Heart left ventricle (tissue), 16 donors: Measurements from ENCODE around the gene SEMA5B. TPM values are rescaled to one million over a fixed set of nuclear protein-coding genes. Genes with fewer than 3 reads are reported as not detected.

Experiments
- ATAC-seq, 4 donors: fragments of 200-7000 bp; cut with Tn5 transposase; one replicate each; pipeline ENCODE4 v1.9.1; 2020 to 2022; ENCODE audit warnings: moderate library complexity in 4 of 4, mild to moderate bottlenecking in 3 of 4, moderate number of reproducible peaks in 1 of 4
- DNase-seq, 5 donors: peaks; one replicate each; pipeline ENCODE4 v3.0.0-alpha.2; 2020
- H3K27ac ChIP-seq, 12 donors: fragments of 200-600 bp; sonication (generic) in 4 of 12; one replicate each; pipeline versions ENCODE4 v1.5.0 to v1.8.0; 2016 to 2022; ENCODE audit warnings: mild to moderate bottlenecking in 2 of 12
- H3K27me3 ChIP-seq, 9 donors: fragments of 200-600 bp; sonication (generic) in 2 of 9; one replicate each; pipeline versions ENCODE4 v1.5.1 to v1.8.0; 2016 to 2022; ENCODE audit warnings: mild to moderate bottlenecking in 3 of 9
- H3K36me3 ChIP-seq, 9 donors: fragments of 200-600 bp; sonication (generic) in 2 of 9; one replicate each; pipeline versions ENCODE4 v1.5.0 to v1.8.0; 2018 to 2022; ENCODE audit warnings: mild to moderate bottlenecking in 2 of 9
- H3K4me1 ChIP-seq, 12 donors: fragments of 200-600 bp; sonication (generic) in 4 of 12; one replicate each; pipeline versions ENCODE4 v1.5.0 to v1.8.0; 2016 to 2022; ENCODE audit warnings: mild to moderate bottlenecking in 3 of 12
- H3K4me3 ChIP-seq, 12 donors: fragments of 200-600 bp; sonication (generic) in 4 of 12; one replicate each; pipeline versions ENCODE4 v1.5.0 to v1.8.0; 2017 to 2022; ENCODE audit warnings: mild to moderate bottlenecking in 9 of 12, moderate library complexity in 4 of 12
- H3K9me3 ChIP-seq, 12 donors: fragments of 200-600 bp; sonication (generic) in 4 of 12; one replicate each; pipeline versions ENCODE4 v1.5.0 to v1.8.0; 2016 to 2022; ENCODE audit warnings: mild to moderate bottlenecking in 1 of 12
- CTCF ChIP-seq, 12 donors: fragments of 200-600 bp; sonication (generic) in 4 of 12; IDR thresholded peaks; one replicate each; pipeline versions ENCODE4 v1.5.0 to v1.8.0; 2018 to 2022; ENCODE audit warnings: antibody characterized with exemption in 12 of 12, mild to moderate bottlenecking in 5 of 12
- POLR2A ChIP-seq, 2 donors: fragments of 450-650 bp; IDR thresholded peaks; one replicate each; pipeline ENCODE4 v1.6.1; 2017; ENCODE audit warnings: antibody characterized with exemption in 2 of 2, mild to moderate bottlenecking in 2 of 2, moderate library complexity in 2 of 2
- WGBS, 4 donors: extraction: QIAGEN DNeasy Blood & Tissue Kit in 2 of 4; methylation state at CpG; one replicate each; pipeline versions ENCODE4 v1.1.5 to v1.1.7; 2013 to 2018; 5-methylcytosine and 5-hydroxymethylcytosine counted together
- intact Hi-C, 10 donors: fragments of 100-400 bp; cut with DNase I; formaldehyde crosslinking; loops; one replicate each; pipeline versions ENCODE4 v1.11.1 to v1.14.2; 2022
- polyA plus RNA-seq, 2 donors: library from polyadenylated mRNA; stranded (reverse); fragments of 200-250 nt; gene quantifications; one replicate each; pipeline ENCODE4 v1.2.3, GENCODE V29; 2013
- total RNA-seq, 9 donors: library from RNA; depleted of rRNA in 2 of 9; stranded (reverse); fragments of >200 nt in 2 of 9; fragmentation: NEBNext Ultra II Directional in 3 of 9; extraction: Animal tissue kit (Norgen Biotek cat#: 25700) in 3 of 9; gene quantifications; one replicate each; pipeline versions ENCODE4 v1.1.0 to v1.2.4, GENCODE V29; 2016 to 2023
- donor health status: ischemic (EF 13 %, LVEDD 7.1; RV severe dilation, severe dysfunction).
- donor health status: healthy with polysubstance abuse.
- donor health status: DM: no; HTN: yes; CAD: no.
- donor health status: DM: no; HTN: no; CAD: no.
- donor health status: ischemic (EF 25% LVEDD 6.9; RV normal size, moderate dysfunction).
- donor health status: ischemic (EF 25% LVEDD 5.7; RV mildly dilated, moderate dysfunction).
- donor health status: healthy.
- donor health status: DM: yes; HTN: yes; CAD: no.
- donor health status: ischemic (EF 35%, LVEDD 5.7; RV mildly dilated, moderate dysfunction).
- donor health status: nonischemic (EF 11% LVEDD 7.7; RV severe dilation, severe dysfunction).
- donor health status: DM: yes; HTN: yes; CAD: no.
- donor health status: PGD.
- donor health status: ischemic (EF 29% LVEDD 5.4; RV normal size, mild dysfunction).
- donor health status: nonischemic (EF 23%, LVEDD 6.1; RV moderate dilation, normal function).

SEMA5B gene
- total and polyA plus RNA-seq, 11 donors: 2.2 to 16.7 (median 7.0) TPM

DNA sequence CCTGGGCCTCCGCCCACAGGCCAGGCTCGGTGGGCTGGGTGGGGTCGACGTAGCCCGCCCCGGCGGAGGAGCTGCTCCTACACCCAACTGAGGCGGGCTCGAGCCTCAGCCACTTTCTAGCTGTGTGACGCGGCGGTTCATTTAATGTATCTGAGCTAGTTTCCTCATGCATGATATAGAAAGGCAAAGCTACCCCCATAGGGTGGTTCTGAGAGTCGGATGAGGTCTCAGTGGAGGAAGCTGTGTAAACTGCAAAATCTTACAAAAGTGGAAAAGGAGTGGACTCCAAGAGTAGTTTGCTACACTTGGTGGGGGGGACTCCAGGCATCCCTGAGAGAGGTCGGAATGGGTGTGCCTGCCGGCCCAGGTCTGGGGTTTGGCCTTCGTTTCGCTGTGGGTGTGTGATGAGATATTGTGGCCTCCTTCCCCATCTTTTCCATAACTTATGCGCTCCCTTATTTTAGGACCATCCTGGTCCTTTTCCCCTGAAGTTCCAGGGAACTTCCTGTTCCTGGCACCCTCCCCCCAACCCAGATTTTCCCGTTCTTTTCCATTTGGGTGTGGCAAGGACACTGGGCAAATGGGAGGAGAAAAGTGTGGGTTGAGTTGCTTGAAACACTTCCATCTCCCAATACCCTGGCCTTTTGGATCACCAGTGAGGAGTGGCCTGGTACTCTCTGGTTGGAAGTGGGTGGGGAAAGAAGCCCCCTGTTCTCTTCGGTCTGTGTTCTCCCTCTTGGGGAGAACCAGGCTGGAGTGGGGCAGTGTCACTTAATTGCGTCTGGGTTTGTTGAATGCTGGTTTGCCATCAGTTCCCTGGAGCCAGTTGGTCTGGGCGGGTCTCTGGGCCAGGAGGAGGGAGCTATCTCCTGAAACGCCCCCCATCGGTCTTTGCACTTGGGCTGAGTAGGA, 40.4 kb upstream of the SEMA5B start:
- Histone ChIP-seq H3K27ac (peak overlapping the region in 10 of 12 donors; percentile 65 to 86 (median 76)), H3K27me3 (no peaks in the 10 kb centered on the region), H3K4me3 (peak overlapping the region; percentile 67 to 98 (median 90)), H3K36me3 (no peaks in the 10 kb centered on the region), H3K9me3 (no peaks in the 10 kb centered on the region), H3K4me1 (peaks cover 0 to 45% (median 26%) of the 10 kb centered on the region in 12 donors)
- TF ChIP-seq POLR2A (IDR thresholded peaks at IDR 0.05) (no peak), CTCF (IDR thresholded peaks at IDR 0.05) (no peak)
- 29 to 39% (median 34%) methylated on average over 22 to 24 of the region's 24 CpGs for WGBS, 4 donors
- DNase-seq (no peak), ATAC-seq (peak in 2 of 4 donors; percentile 10 to 28)
- intact Hi-C loops: loop anchor here in 2 of 10 donors (2.0 to 10.0 kb wide), 3 partner anchors 15 to 187 kb away; partner anchors contain the start of gene SEC22A (in 1 of the 2)

DNA sequence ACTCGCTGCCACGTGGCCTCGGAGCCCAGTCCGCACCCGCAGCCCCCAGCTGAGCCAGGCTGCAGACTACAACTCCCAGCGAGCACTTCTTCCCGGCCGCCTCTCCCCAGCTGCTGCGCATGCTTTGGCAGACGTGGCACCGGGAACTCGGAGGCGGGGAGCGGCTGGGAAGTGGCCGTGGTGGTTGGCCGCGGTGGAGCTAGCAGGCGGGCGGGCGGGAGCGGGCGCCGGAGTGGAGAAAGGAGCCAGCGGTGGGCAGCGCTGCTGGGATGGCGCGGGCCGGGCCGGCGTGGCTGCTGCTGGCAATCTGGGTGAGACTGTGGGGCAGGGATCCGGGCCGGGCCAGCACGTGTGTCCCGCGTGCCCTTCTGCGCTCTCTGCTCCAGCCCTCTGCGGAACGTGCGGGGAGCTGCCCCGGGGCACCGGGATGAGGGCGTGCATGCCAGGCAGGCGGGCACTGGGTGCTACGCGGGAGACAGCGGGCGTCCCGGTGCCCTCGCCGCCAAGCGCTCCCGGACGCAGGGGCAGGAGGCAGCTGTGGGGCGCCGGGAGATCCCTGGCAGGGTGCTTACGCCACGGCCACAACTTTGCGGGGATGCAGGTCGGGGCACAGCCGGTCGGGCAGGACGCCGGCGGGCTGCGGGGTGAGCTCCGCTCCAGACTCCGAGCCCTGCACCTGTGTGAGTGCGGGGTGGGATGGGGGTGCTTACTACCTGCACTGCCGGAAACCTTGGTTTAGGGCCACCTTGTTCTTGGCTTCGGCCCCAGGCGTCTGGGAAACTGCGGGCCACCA, 39.5 kb upstream of the SEMA5B start, which contains the start of gene PDIA5:
PDIA5 (plus strand) TSS at position 130 of the 793 bp plus-strand sequence; CDS start at position 270, 140 bp downstream.
- DNase-seq (peak; percentile 92 to 95 (median 94)), ATAC-seq (peak; percentile 95 to 98 (median 98))
- Histone ChIP-seq H3K4me1 (peaks cover 0 to 40% (median 24%) of the 10 kb centered on the region in 12 donors), H3K27me3 (no peaks in the 10 kb centered on the region), H3K9me3 (no peaks in the 10 kb centered on the region), H3K4me3 (peak within 1 kb of the TSS; percentile 67 to 98 (median 90)), H3K27ac (peak within 1 kb of the TSS; percentile 15 to 86 (median 74)), H3K36me3 (no peaks in the 10 kb centered on the region)
- intact Hi-C loops: loop anchor here in 2 of 10 donors (2.0 to 10.0 kb wide), 3 partner anchors 16 to 188 kb away; partner anchors contain the start of gene SEC22A (in 1 of the 2)
- WGBS, 4 donors: 0 to 1% (median 0%) methylated on average over 36 to 72 of the region's 72 CpGs
- peak in 1 of 12 donors; percentile 8 for TF ChIP-seq CTCF (IDR thresholded peaks at IDR 0.05)
- peak in 1 of 2 donors; percentile 76 for TF ChIP-seq POLR2A (IDR thresholded peaks at IDR 0.05)

GRCh38 chr3:123066599-123066895, 39.0 kb upstream of the SEMA5B start:
- intact Hi-C loops: loop anchor here in 2 of 10 donors (2.0 to 10.0 kb wide), 3 partner anchors 16 to 188 kb away; partner anchors contain the start of gene SEC22A (in 1 of the 2)
- peak in 3 of 4 donors; percentile 1 to 14 (median 2) for ATAC-seq
- peak overlapping the region in 7 of 12 donors; percentile 55 to 86 (median 80) for H3K27ac ChIP-seq

More at GRCh38 chr3:123066599-123066895, 39.0 kb upstream of the SEMA5B start:
- TF ChIP-seq POLR2A (IDR thresholded peaks at IDR 0.05) (no peak), CTCF (IDR thresholded peaks at IDR 0.05) (no peak)
- no peaks in the 10 kb centered on the region for H3K27me3 ChIP-seq
- no peaks in the 10 kb centered on the region for H3K36me3 ChIP-seq
- WGBS, 4 donors: 11 to 26% (median 20%) methylated on average over 6 of the region's 6 CpGs
- peak overlapping the region in 11 of 12 donors; percentile 67 to 98 (median 89) for H3K4me3 ChIP-seq
- peaks cover 0 to 34% (median 19%) of the 10 kb centered on the region in 12 donors for H3K4me1 ChIP-seq
- no peaks in the 10 kb centered on the region for H3K9me3 ChIP-seq
- DNase-seq: no peak
